Neural cell (in vitro differentiated cells): ENCODE results near the gene MLPH.

Source experiments
- CTCF ChIP-seq: fragments of 450-650 bp; IDR thresholded peaks from 2 replicates; pipeline ENCODE4 v1.5.1; 2014; ENCODE audit warnings: antibody characterized with exemption, mild to moderate bottlenecking, moderate library complexity; ENCODE audit not compliant: poor library complexity, severe bottlenecking
- EZH2 ChIP-seq: fragments of 200-600, 300-800 bp; shearing (Covaris generic), sonication (generic); IDR thresholded peaks from 2 replicates; pipeline ENCODE4 v1.6.1; 2014; ENCODE audit warnings: antibody characterized with exemption, low read length, borderline replicate concordance, mild to moderate bottlenecking; ENCODE audit not compliant: insufficient read depth, poor library complexity, severe bottlenecking
- POLR2AphosphoS5 ChIP-seq: IDR thresholded peaks from 2 replicates; pipeline ENCODE4 v1.6.1; 2012
- REST ChIP-seq: IDR thresholded peaks from 2 replicates; pipeline ENCODE4 v1.6.1; 2012; ENCODE audit warnings: borderline replicate concordance

- no peak for TF ChIP-seq CTCF
- TF ChIP-seq REST = no peak
- TF ChIP-seq EZH2 = no peak
- TF ChIP-seq POLR2AphosphoS5 = no peak
Observed at GRCh38 chr2:237527766-237528165, 40.7 kb downstream of the MLPH start.
